ENCODE measurements around the gene NEXN. TPM values are rescaled to one million over a fixed set of nuclear protein-coding genes. Genes with fewer than 3 reads are reported as not detected.
"Not testable (repeated sequence)": the region's sequence is repeated elsewhere in the genome, so short reads cannot be mapped to it uniquely, and the experiment has no call there.

The NEXN gene
- total RNA-seq, 2 donors from 2014 or later, result 1.0 to 10.9 TPM

GRCh38 chr1:77905603-77906002 lies 17.2 kb downstream of the NEXN start:
- H3K4me3 ChIP-seq, result no peak overlapping the region
- no peaks in the 10 kb centered on the region for H3K36me3 ChIP-seq
- TF ChIP-seq, protein P1, sequence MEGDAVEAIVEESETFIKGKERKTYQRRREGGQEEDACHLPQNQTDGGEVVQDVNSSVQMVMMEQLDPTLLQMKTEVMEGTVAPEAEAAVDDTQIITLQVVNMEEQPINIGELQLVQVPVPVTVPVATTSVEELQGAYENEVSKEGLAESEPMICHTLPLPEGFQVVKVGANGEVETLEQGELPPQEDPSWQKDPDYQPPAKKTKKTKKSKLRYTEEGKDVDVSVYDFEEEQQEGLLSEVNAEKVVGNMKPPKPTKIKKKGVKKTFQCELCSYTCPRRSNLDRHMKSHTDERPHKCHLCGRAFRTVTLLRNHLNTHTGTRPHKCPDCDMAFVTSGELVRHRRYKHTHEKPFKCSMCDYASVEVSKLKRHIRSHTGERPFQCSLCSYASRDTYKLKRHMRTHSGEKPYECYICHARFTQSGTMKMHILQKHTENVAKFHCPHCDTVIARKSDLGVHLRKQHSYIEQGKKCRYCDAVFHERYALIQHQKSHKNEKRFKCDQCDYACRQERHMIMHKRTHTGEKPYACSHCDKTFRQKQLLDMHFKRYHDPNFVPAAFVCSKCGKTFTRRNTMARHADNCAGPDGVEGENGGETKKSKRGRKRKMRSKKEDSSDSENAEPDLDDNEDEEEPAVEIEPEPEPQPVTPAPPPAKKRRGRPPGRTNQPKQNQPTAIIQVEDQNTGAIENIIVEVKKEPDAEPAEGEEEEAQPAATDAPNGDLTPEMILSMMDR (IDR thresholded peaks at IDR 0.05), result no peak
- no peaks in the 10 kb centered on the region for H3K27me3 ChIP-seq
- no peaks in the 10 kb centered on the region for H3K9me3 ChIP-seq
- H3K27ac ChIP-seq, result no peak overlapping the region
- H3K4me1 ChIP-seq, result no peaks in the 10 kb centered on the region
- H3K9ac ChIP-seq (ENCODE audit: low read depth in 2 of 2, low read length in 2 of 2), result no peak overlapping the region
- DNase-seq, result no peak
- intact Hi-C loops (cut with DNase I), result no loop called here

- Histone ChIP-seq H3K4me1 (no peaks in the 10 kb centered on the region), H3K27me3 (no peaks in the 10 kb centered on the region), H3K9ac (ENCODE audit: low read depth in 2 of 2, low read length in 2 of 2) (no peak overlapping the region), H3K9me3 (no peaks in the 10 kb centered on the region), H3K27ac (no peak overlapping the region), H3K36me3 (no peaks in the 10 kb centered on the region), H3K4me3 (no peak overlapping the region)
- intact Hi-C loops (cut with DNase I), result no loop called here
- TF ChIP-seq, protein P1 (IDR thresholded peaks at IDR 0.05), result no peak
- DNase-seq, result no peak
These were observed 17.7 kb downstream of the NEXN start for GRCh38 chr1:77906019-77906545.

DNA sequence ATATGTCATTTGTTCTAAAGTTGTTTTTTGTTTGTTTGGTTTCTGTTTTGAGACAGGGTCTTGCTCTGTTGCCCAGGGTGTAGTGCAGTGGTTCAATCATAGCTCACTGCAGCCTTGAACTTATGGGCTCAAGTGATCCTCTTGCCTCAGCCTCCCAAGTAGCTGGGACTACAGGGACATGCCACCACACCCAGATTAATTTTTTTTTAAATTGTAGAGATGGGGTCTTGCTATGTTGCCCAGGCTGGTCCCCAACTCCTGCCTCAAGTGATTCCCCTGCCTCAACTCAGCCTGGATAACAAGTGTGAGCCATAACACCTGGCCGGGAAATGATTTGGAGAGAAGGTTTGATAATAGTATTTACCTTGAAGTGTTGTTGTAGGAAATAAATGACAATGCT lies 18.2 kb downstream of the NEXN start:
- no peak for DNase-seq
- no peak overlapping the region for H3K9ac ChIP-seq (ENCODE audit: low read depth in 2 of 2, low read length in 2 of 2)
- intact Hi-C loops (cut with DNase I), result no loop called here
- no peak overlapping the region for H3K4me3 ChIP-seq
- no peak overlapping the region for H3K27ac ChIP-seq
- TF ChIP-seq, protein P1 (IDR thresholded peaks at IDR 0.05), result no peak
- no peaks in the 10 kb centered on the region for H3K4me1 ChIP-seq
- H3K36me3 ChIP-seq, result no peaks in the 10 kb centered on the region
- H3K9me3 ChIP-seq, result no peaks in the 10 kb centered on the region
- no peaks in the 10 kb centered on the region for H3K27me3 ChIP-seq

DNA sequence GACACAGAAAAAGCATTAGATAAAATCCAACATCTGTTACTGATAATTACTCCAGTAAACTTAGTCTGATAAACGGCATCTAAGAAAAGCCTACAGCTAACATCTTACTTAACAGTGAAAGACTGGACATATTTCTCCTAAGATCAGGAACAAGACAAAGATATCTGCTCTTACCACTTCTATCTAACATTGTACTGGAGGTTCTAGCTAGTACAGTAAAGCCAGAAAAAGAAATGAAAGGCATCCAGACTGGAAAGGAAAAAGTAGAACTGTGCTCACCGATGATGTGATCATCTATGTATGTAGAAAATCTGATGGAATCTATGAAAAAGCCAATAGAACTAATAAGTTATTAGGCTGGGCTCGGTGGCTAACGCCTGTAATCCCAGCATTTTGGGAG lies 21.7 kb downstream of the NEXN start:
- Histone ChIP-seq H3K27ac (no peak overlapping the region), H3K36me3 (no peaks in the 10 kb centered on the region), H3K9ac (ENCODE audit: low read depth in 2 of 2, low read length in 2 of 2) (no peak overlapping the region), H3K4me1 (no peaks in the 10 kb centered on the region), H3K4me3 (no peak overlapping the region), H3K9me3 (no peaks in the 10 kb centered on the region), H3K27me3 (no peaks in the 10 kb centered on the region)
- TF ChIP-seq, protein P1 (IDR thresholded peaks at IDR 0.05), result no peak
- intact Hi-C loops (cut with DNase I), result no loop called here
- DNase-seq, result no peak

GRCh38 chr1:77918918-77919317 lies 30.5 kb downstream of the NEXN start:
- intact Hi-C loops (cut with DNase I); H3K4me1 ChIP-seq; H3K9me3 ChIP-seq; H3K9ac ChIP-seq (ENCODE audit: low read depth in 2 of 2, low read length in 2 of 2); DNase-seq; H3K27ac ChIP-seq; H3K27me3 ChIP-seq; H3K4me3 ChIP-seq; H3K36me3 ChIP-seq: not testable (repeated sequence)

DNA sequence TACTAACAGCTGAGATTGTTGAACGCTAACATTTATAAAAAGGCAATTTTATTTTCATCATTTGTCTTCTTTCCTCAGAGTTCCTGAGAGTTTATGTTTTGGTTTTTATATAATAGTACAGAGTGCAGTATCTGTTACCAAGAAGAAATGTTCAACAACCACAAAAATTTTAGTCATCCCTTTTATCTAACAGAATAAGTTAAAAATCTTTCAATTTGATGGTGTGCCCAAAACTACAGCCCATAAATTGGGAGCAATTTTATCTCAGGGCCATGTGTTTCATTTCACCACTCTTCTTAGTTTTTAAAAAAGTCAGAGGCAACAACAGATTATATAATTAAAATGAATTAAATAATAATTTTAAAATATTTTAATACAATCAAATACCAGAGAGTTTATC lies 37.1 kb downstream of the NEXN start:
- TF ChIP-seq, protein P1 (IDR thresholded peaks at IDR 0.05), result no peak
- Histone ChIP-seq H3K4me3 (no peak overlapping the region), H3K9me3 (no peaks in the 10 kb centered on the region), H3K36me3 (no peaks in the 10 kb centered on the region), H3K9ac (ENCODE audit: low read depth in 2 of 2, low read length in 2 of 2) (no peak overlapping the region), H3K4me1 (no peaks in the 10 kb centered on the region), H3K27ac (no peak overlapping the region), H3K27me3 (no peaks in the 10 kb centered on the region)
- intact Hi-C loops (cut with DNase I), result no loop called here
- no peak for DNase-seq

Data from colonic mucosa (tissue), 4 donors.